CD4-positive, alpha-beta T cell treated with Interferon alpha-2 for 1 hour (primary cell): Measurements from ENCODE around the gene MYZAP.
A peak's percentile ranks its signal among the peaks of the same experiment; 100 is the strongest.

Experiments used
- DNase-seq, 2 donors: peaks; one replicate each; pipeline ENCODE4 v3.0.0-alpha.2; 2020 to 2022

Gene MYZAP

GRCh38 chr15:57591822-57592367 is at the start of gene MYZAP:
Gene MYZAP, plus strand, starts transcription at chr15:57591904. Its CDS starts 131 bp downstream, at chr15:57592035.
- DNase-seq: peak; percentile 51 to 60

GRCh38 chr15:57542505-57542817 is 49.2 kb upstream of the MYZAP start:
- DNase-seq: no peak

- DNase-seq: no peak
These were observed 46.7 kb upstream of the MYZAP start for GRCh38 chr15:57544848-57545480.

GRCh38 chr15:57545995-57546394 is 45.7 kb upstream of the MYZAP start:
- no peak for DNase-seq

- DNase-seq: no peak
These were observed 44.4 kb upstream of the MYZAP start for GRCh38 chr15:57547243-57547755.

- DNase-seq: no peak
These were observed 43.4 kb upstream of the MYZAP start for GRCh38 chr15:57548351-57548750.

- DNase-seq: no peak
These were observed 42.9 kb upstream of the MYZAP start for GRCh38 chr15:57548835-57549234.

- DNase-seq: no peak
These were observed 41.8 kb upstream of the MYZAP start for GRCh38 chr15:57549935-57550334.

GRCh38 chr15:57550640-57551039 is 41.1 kb upstream of the MYZAP start:
- DNase-seq: no peak

GRCh38 chr15:57551715-57552677 is 39.7 kb upstream of the MYZAP start:
- DNase-seq: no peak

- DNase-seq: no peak
These were observed 38.9 kb upstream of the MYZAP start for GRCh38 chr15:57552678-57553334.

- no peak for DNase-seq
These were observed 38.2 kb upstream of the MYZAP start for GRCh38 chr15:57553526-57553925.

- no peak for DNase-seq
These were observed 37.5 kb upstream of the MYZAP start for GRCh38 chr15:57554063-57554811.

GRCh38 chr15:57554812-57555179 is 36.9 kb upstream of the MYZAP start:
- no peak for DNase-seq

- no peak for DNase-seq
These were observed 36.4 kb upstream of the MYZAP start for GRCh38 chr15:57555270-57555669.

- no peak for DNase-seq
These were observed 35.7 kb upstream of the MYZAP start for GRCh38 chr15:57556040-57556439.

- no peak for DNase-seq
These were observed 34.4 kb upstream of the MYZAP start for GRCh38 chr15:57557267-57557666.

GRCh38 chr15:57557810-57558209 is 33.9 kb upstream of the MYZAP start:
- DNase-seq: no peak

GRCh38 chr15:57559875-57560274 is 31.8 kb upstream of the MYZAP start:
- peak; percentile 58 to 64 for DNase-seq

- DNase-seq: peak; percentile 66 to 75
These were observed 30.5 kb upstream of the MYZAP start for GRCh38 chr15:57561041-57561711.

- no peak for DNase-seq
These were observed 29.4 kb upstream of the MYZAP start for GRCh38 chr15:57562196-57562769.

GRCh38 chr15:57563416-57563815 is 28.3 kb upstream of the MYZAP start:
- no peak for DNase-seq
